ENCODE measurements around the gene ZBTB3.

DNA sequence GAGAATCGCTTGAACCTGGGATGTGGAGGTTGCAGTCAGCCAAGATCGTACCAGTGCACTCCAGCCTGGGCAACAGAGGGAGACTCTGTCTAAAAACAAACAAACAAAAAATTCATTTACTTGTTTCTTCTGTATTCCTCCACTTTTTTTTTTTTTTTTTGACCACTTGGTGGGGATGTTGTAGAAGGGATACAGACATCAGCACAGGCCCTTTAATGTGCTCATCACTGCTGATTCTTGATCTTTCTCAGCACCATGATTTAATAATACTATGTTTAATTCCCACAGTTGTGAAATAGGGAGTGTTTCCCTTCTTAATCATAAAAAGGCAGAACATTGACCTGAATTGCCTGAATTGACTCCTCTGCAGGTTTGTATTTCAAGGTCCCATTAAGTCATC, 21.1 kb downstream of the ZBTB3 start:
- TF ChIP-seq, protein P1, sequence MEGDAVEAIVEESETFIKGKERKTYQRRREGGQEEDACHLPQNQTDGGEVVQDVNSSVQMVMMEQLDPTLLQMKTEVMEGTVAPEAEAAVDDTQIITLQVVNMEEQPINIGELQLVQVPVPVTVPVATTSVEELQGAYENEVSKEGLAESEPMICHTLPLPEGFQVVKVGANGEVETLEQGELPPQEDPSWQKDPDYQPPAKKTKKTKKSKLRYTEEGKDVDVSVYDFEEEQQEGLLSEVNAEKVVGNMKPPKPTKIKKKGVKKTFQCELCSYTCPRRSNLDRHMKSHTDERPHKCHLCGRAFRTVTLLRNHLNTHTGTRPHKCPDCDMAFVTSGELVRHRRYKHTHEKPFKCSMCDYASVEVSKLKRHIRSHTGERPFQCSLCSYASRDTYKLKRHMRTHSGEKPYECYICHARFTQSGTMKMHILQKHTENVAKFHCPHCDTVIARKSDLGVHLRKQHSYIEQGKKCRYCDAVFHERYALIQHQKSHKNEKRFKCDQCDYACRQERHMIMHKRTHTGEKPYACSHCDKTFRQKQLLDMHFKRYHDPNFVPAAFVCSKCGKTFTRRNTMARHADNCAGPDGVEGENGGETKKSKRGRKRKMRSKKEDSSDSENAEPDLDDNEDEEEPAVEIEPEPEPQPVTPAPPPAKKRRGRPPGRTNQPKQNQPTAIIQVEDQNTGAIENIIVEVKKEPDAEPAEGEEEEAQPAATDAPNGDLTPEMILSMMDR (conservative IDR thresholded peaks at IDR 0.05): no peak
- TF ChIP-seq ZFX (IDR thresholded peaks at IDR 0.05): no peak
